GM10266 (cell line): Measurements from ENCODE around the gene B4GALT6.

Experiments used
- DNase-seq: peaks from one replicate; pipeline ENCODE4 v3.0.0; 2012; ENCODE audit errors: extremely low spot score
- CTCF ChIP-seq: IDR thresholded peaks from 2 replicates; pipeline ENCODE4 v1.5.1; 2012; ENCODE audit warnings: mild to moderate bottlenecking, low read depth; ENCODE audit not compliant: control insufficient read depth, insufficient read depth; ENCODE audit errors: missing control alignments

The B4GALT6 gene

GRCh38 chr18:31680433-31680811, 4.0 kb downstream of the B4GALT6 start:
- no peak for DNase-seq
- no peak for TF ChIP-seq CTCF

GRCh38 chr18:31679791-31680432, 4.5 kb downstream of the B4GALT6 start:
- DNase-seq: no peak
- TF ChIP-seq CTCF: no peak

- no peak for TF ChIP-seq CTCF
- no peak for DNase-seq
Measured at GRCh38 chr18:31679133-31679742, 5.1 kb downstream of the B4GALT6 start.

GRCh38 chr18:31678425-31678824, 6.0 kb downstream of the B4GALT6 start:
- no peak for DNase-seq
- TF ChIP-seq CTCF: no peak

GRCh38 chr18:31677592-31677991, 6.8 kb downstream of the B4GALT6 start:
- DNase-seq: no peak
- TF ChIP-seq CTCF: no peak

- no peak for TF ChIP-seq CTCF
- DNase-seq: no peak
Measured at GRCh38 chr18:31675404-31675803, 9.0 kb downstream of the B4GALT6 start.

- no peak for TF ChIP-seq CTCF
- DNase-seq: no peak
Measured at GRCh38 chr18:31672628-31673135, 11.7 kb downstream of the B4GALT6 start.
